ENCODE results near the gene ZNF532. TPM values are rescaled to one million over a fixed set of nuclear protein-coding genes. Genes with fewer than 3 reads are reported as not detected.
"Not testable (repeated sequence)": the region's sequence is repeated elsewhere in the genome, so short reads cannot be mapped to it uniquely, and the experiment has no call there.

The ZNF532 gene
- total RNA-seq, 1 experiment from 2014 or later, result 49.8 TPM

DNA sequence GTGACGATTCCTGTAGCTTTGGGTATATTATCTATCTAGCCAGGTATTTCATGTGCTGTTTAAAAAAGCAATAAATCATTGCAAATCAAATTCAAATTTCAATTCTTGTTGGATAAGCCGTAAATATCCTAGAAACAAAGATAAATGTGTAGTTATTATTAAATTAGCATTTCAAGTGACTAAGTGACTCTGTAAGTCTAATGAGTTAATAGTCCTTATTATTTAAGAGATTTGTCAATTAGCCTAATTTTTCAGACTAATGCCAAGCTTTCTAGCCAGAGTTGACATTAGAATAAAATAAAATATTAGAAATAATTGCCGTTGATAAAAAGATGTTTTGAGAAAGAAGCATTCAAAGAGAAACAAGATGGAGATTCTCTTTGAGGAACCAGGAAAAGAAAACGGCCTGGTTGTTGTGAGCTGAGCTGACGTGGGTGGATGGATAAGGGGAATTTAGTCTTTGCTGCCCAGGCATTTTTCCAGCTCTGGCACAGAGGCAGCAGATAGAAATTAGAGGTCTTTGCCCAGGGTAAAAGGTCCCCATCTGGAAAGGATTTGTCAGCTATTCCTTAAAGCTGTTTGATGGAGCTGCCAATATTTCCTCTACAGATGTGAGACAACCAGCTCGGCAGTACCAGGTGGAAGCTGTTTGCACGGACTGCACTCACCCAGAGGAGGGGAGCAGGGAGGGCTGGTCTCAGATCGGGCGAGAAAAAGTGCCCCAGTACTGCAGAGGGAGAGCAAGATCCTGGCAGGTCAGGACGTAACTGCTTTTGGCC is 157.7 kb downstream of the ZNF532 start:
- CTCF ChIA-PET, result no interaction called here
- H3K4me3 ChIP-seq (ENCODE audit: low read depth in 2 of 2, low read length in 2 of 2), result no peak overlapping the region
- TF ChIP-seq TCF7L2 (IDR thresholded peaks at IDR 0.05; ENCODE audit: low read depth, low read length) (no peak; the same call in 1 of the 2 replicates), POLR2AphosphoS5 (IDR thresholded peaks at IDR 0.05; ENCODE audit: low read depth, low read length) (no peak), SIN3A (IDR thresholded peaks at IDR 0.05; ENCODE audit: borderline replicate concordance, insufficient read depth, low read depth, low read length) (no peak)
- TF ChIP-seq, protein P1, sequence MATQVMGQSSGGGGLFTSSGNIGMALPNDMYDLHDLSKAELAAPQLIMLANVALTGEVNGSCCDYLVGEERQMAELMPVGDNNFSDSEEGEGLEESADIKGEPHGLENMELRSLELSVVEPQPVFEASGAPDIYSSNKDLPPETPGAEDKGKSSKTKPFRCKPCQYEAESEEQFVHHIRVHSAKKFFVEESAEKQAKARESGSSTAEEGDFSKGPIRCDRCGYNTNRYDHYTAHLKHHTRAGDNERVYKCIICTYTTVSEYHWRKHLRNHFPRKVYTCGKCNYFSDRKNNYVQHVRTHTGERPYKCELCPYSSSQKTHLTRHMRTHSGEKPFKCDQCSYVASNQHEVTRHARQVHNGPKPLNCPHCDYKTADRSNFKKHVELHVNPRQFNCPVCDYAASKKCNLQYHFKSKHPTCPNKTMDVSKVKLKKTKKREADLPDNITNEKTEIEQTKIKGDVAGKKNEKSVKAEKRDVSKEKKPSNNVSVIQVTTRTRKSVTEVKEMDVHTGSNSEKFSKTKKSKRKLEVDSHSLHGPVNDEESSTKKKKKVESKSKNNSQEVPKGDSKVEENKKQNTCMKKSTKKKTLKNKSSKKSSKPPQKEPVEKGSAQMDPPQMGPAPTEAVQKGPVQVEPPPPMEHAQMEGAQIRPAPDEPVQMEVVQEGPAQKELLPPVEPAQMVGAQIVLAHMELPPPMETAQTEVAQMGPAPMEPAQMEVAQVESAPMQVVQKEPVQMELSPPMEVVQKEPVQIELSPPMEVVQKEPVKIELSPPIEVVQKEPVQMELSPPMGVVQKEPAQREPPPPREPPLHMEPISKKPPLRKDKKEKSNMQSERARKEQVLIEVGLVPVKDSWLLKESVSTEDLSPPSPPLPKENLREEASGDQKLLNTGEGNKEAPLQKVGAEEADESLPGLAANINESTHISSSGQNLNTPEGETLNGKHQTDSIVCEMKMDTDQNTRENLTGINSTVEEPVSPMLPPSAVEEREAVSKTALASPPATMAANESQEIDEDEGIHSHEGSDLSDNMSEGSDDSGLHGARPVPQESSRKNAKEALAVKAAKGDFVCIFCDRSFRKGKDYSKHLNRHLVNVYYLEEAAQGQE (IDR thresholded peaks at IDR 0.05; ENCODE audit: insufficient read depth in 1 of 2, low read depth in 2 of 2, low read length in 1 of 2), result no peak
- TF ChIP-seq, protein P2, sequence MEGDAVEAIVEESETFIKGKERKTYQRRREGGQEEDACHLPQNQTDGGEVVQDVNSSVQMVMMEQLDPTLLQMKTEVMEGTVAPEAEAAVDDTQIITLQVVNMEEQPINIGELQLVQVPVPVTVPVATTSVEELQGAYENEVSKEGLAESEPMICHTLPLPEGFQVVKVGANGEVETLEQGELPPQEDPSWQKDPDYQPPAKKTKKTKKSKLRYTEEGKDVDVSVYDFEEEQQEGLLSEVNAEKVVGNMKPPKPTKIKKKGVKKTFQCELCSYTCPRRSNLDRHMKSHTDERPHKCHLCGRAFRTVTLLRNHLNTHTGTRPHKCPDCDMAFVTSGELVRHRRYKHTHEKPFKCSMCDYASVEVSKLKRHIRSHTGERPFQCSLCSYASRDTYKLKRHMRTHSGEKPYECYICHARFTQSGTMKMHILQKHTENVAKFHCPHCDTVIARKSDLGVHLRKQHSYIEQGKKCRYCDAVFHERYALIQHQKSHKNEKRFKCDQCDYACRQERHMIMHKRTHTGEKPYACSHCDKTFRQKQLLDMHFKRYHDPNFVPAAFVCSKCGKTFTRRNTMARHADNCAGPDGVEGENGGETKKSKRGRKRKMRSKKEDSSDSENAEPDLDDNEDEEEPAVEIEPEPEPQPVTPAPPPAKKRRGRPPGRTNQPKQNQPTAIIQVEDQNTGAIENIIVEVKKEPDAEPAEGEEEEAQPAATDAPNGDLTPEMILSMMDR (IDR thresholded peaks at IDR 0.05), result no peak
- 0 out of 2 replicates have a peak, but pooled peaks cover 2% of the 10 kb centered on the region for H3K4me1 ChIP-seq (ENCODE audit: control insufficient read depth, insufficient read depth, low read length)
- ATAC-seq, result no peak
- POLR2A ChIA-PET, result no interaction called here
- intact Hi-C loops (cut with micrococcal nuclease; ENCODE audit: unreplicated experiment), result no loop called here
- peaks cover 4% of the 10 kb centered on the region; the same call in 1 of the 2 replicates for H3K9me3 ChIP-seq (ENCODE audit: control insufficient read depth, insufficient read depth, low read depth, low read length)
- BruUV-seq (replicated peaks), result no TSS peak
- in situ Hi-C loops (cut with HindIII; ENCODE audit: low pct_unique_long_range_greater_than_20kb, low sequenced_read_pairs), result no loop called here
- H3K36me3 ChIP-seq (ENCODE audit: control insufficient read depth, insufficient read depth, low read length), result no peaks in the 10 kb centered on the region
- no peaks in the 10 kb centered on the region for H3K27me3 ChIP-seq (ENCODE audit: control insufficient read depth, insufficient read depth, low read length)
- peak overlapping the region; percentile 36; the same call in 1 of the 2 replicates for H3K27ac ChIP-seq (ENCODE audit: low read length)
- DNase-seq (ENCODE audit: low read depth, low spot score), result no peak

DNA sequence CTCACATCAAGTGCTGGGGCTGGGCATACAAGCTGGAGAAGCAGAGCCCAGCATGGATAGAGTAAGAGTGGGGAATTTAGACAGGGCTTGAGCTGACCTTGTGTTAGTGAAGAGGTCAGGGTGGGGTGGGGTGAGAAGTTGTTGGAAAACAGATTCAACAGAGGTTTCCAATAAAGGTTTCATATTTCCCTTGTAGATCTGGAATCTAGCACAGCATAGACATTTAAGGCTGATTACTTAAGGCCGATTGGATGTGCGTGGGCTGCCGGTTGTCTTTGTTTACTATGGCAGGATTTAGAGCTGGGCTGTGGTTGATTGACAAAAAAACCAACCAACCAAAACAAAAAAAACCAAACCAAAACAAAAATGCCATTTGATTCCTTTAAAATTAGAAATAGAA is 160.2 kb downstream of the ZNF532 start:
- ChIA-PET POLR2A (no interaction called here), CTCF (interaction anchor here (0.6 kb wide), 1 partner anchor 46 kb away, joined by 8 read pairs; no protein-coding TSS in a partner anchor)
- H3K27me3 ChIP-seq (ENCODE audit: control insufficient read depth, insufficient read depth, low read length), result no peaks in the 10 kb centered on the region
- 0 out of 2 replicates have a peak, but pooled peaks cover 2% of the 10 kb centered on the region for H3K4me1 ChIP-seq (ENCODE audit: control insufficient read depth, insufficient read depth, low read length)
- peak overlapping the region; percentile 69; the same call in 1 of the 2 replicates for H3K27ac ChIP-seq (ENCODE audit: low read length)
- no peak for TF ChIP-seq SIN3A (IDR thresholded peaks at IDR 0.05; ENCODE audit: borderline replicate concordance, insufficient read depth, low read depth, low read length)
- TF ChIP-seq, protein P1 (IDR thresholded peaks at IDR 0.05; ENCODE audit: insufficient read depth in 1 of 2, low read depth in 2 of 2, low read length in 1 of 2), result no peak
- TF ChIP-seq, protein P2 (IDR thresholded peaks at IDR 0.05), result no peak
- no peak for TF ChIP-seq POLR2AphosphoS5 (IDR thresholded peaks at IDR 0.05; ENCODE audit: low read depth, low read length)
- no peak for TF ChIP-seq TCF7L2 (IDR thresholded peaks at IDR 0.05; ENCODE audit: low read depth, low read length)
- H3K36me3 ChIP-seq (ENCODE audit: control insufficient read depth, insufficient read depth, low read length), result no peaks in the 10 kb centered on the region
- ATAC-seq, result no peak
- no peaks in the 10 kb centered on the region for H3K9me3 ChIP-seq (ENCODE audit: control insufficient read depth, insufficient read depth, low read depth, low read length)
- in situ Hi-C loops (cut with HindIII; ENCODE audit: low pct_unique_long_range_greater_than_20kb, low sequenced_read_pairs) (no loop called here), intact Hi-C loops (cut with micrococcal nuclease; ENCODE audit: unreplicated experiment) (no loop called here)
- BruUV-seq (replicated peaks), result no TSS peak
- no peak overlapping the region for H3K4me3 ChIP-seq (ENCODE audit: low read depth in 2 of 2, low read length in 2 of 2)
- no peak for DNase-seq (ENCODE audit: low read depth, low spot score)

DNA sequence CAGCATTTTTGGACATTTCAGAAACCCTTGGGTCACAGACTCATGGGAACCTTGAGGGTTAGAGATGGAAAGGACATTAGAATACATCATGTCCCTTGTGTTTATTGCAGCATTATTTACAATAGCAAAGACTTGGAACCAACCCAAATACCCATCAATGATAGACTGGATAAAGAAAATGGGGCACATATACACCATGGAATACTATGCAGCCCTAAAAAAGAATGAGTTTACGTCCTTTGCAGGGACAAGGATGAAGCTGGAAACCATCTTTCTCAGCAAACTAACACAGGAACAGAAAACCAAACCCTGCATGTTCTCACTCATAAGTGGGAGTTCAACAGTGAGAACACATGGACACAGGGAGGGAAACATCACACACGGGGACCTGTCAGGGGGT is 160.9 kb downstream of the ZNF532 start:
- in situ Hi-C loops (cut with HindIII; ENCODE audit: low pct_unique_long_range_greater_than_20kb, low sequenced_read_pairs); H3K27me3 ChIP-seq (ENCODE audit: control insufficient read depth, insufficient read depth, low read length); H3K36me3 ChIP-seq (ENCODE audit: control insufficient read depth, insufficient read depth, low read length); BruUV-seq (replicated peaks); POLR2A ChIA-PET; ATAC-seq; CTCF ChIA-PET; H3K4me1 ChIP-seq (ENCODE audit: control insufficient read depth, insufficient read depth, low read length); H3K27ac ChIP-seq (ENCODE audit: low read length); intact Hi-C loops (cut with micrococcal nuclease; ENCODE audit: unreplicated experiment); DNase-seq (ENCODE audit: low read depth, low spot score); H3K4me3 ChIP-seq (ENCODE audit: low read depth in 2 of 2, low read length in 2 of 2); H3K9me3 ChIP-seq (ENCODE audit: control insufficient read depth, insufficient read depth, low read depth, low read length): not testable (repeated sequence)
